H1 (cell line): ENCODE results near the gene FAM222B. TPM values are rescaled to one million over a fixed set of nuclear protein-coding genes. Genes with fewer than 3 reads are reported as not detected.

ENCODE experiments used
- CTCF ChIP-seq, 3 experiments: IDR thresholded peaks; 1 replicate in 2 of 3; 2 replicates in 1 of 3; pipeline versions ENCODE4 v1.5.1 to v1.6.1; 2011; ENCODE audit warnings: low read length in 3 of 3, mild to moderate bottlenecking in 3 of 3, inconsistent platforms in 2 of 3, low read depth in 1 of 3, moderate library complexity in 1 of 3; ENCODE audit not compliant: insufficient read depth in 1 of 3; ENCODE audit errors: control extremely low read depth in 1 of 3
- HDAC6 ChIP-seq: IDR thresholded peaks from one replicate; pipeline ENCODE4 v1.7.1; 2012; ENCODE audit warnings: low read depth, mild to moderate bottlenecking, inconsistent platforms, low read length, moderate library complexity
- JUND ChIP-seq: IDR thresholded peaks from 2 replicates; pipeline ENCODE4 v1.6.1; 2011; ENCODE audit warnings: mild to moderate bottlenecking, improper control_type of control experiment, low read length
- USF2 ChIP-seq: IDR thresholded peaks from 2 replicates; pipeline ENCODE4 v1.6.1; 2011; ENCODE audit warnings: low read length, improper control_type of control experiment
- polyA plus RNA-seq, 7 experiments: library from polyadenylated mRNA; depleted of rRNA in 3 of 7; stranded (reverse) in 5 of 7; unstranded in 2 of 7; fragments of >200 nt in 5 of 7; fragments of 200-250 nt in 2 of 7; gene quantifications; 1 replicate in 5 of 7; 2 replicates in 1 of 7; 4 replicates in 1 of 7; pipeline versions ENCODE4 v1.2.1 to v1.2.3, GENCODE V29; 2011 to 2013; ENCODE audit warnings: missing spikeins in 2 of 7, mixed read lengths in 2 of 7
- total RNA-seq: library from RNA; stranded (reverse); fragmentation: NEBNext Ultra II Directional; extraction: Animal tissue kit (Norgen Biotek cat#: 25700); gene quantifications from 2 replicates; pipeline ENCODE4 v1.2.1, GENCODE V29; 2021

Gene FAM222B
- total and polyA plus RNA-seq, 2 of the 8 experiments (the other 6 are each of a cell fraction or from before 2014, with no cell fraction given) = 42.1 to 81.7 TPM

- no peak for TF ChIP-seq CTCF (IDR thresholded peaks at IDR 0.05; ENCODE audit: control extremely low read depth in 1 of 3, insufficient read depth in 1 of 3, low read depth in 1 of 3, low read length in 3 of 3)
- TF ChIP-seq USF2 = no peak
- TF ChIP-seq HDAC6 = no peak
- no peak for TF ChIP-seq JUND
- TF ChIP-seq, all 59 proteins: peak for 0
These were observed 34.5 kb downstream of the FAM222B start (continued) for GRCh38 chr17:28807925-28808634.
